ENCODE results near the gene NAT16. TPM values are rescaled to one million over a fixed set of nuclear protein-coding genes. Genes with fewer than 3 reads are reported as not detected.
"Not testable (repeated sequence)": the region's sequence is repeated elsewhere in the genome, so short reads cannot be mapped to it uniquely, and the experiment has no call there.

NAT16 gene
- total and polyA plus RNA-seq, 2 experiments from 2014 or later = 0.21 to 0.31 TPM

DNA sequence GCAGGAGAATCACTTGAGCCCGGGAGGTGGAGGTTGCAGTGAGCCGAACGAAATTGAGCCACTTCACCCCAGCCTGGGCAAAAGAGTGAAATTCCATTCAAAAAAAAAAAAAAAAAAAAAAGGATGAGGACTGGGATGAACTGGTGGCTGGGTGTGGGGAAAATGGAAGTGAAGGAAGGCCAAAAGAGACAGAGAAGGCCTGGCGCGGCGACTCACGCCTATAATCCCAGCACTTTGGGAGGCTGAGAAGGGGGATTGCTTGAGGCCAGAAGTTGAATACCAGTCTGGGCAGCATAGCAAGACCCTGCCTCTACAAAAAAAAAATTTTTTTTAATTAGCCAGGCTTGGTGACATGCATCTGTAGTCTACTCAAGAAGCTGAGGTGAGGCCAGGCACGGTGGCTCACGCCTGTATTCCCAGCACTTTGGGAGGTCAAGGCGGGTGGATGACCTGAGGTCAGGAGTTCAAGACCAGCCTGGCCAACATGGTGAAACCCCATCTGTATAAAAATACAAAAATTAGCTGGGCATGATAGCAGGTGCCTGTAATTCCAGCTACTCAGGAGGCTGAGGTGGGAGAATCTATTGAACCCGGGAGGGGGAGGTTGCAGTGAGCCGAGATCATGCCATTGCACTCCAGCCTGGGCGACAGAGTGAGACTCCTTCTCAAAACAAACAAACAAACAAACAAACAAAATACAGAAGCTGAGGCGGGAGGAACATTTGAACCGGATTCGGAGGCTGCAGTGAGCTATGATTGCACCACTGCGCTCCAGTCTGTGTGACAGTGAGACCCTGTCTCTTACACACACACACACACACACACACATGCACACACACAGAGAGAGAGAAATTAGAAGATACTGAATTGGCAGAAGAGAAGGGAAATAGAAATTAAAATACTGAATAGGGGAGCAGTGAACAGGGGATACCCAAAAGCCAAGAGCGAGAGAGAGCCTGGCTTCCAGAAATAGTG is 47.2 kb downstream of the NAT16 start:
- not testable (repeated sequence) for H3K4me3 Mint-ChIP-seq; H3F3A ChIP-seq (replicated peaks; ENCODE audit: low read depth); H3K27me3 ChIP-seq (ENCODE audit: insufficient read depth); H3K4me2 ChIP-seq; H2AFZ ChIP-seq; H3K9me3 Mint-ChIP-seq; H4K20me1 ChIP-seq (replicated peaks; ENCODE audit: insufficient read depth); H3K9me2 ChIP-seq (ENCODE audit: insufficient read depth); H3K4me3 ChIP-seq; ATAC-seq; DNase-seq (ENCODE audit: low spot score); H3K27ac ChIP-seq (ENCODE audit: low read depth); H3K36me3 Mint-ChIP-seq (ENCODE audit: low read depth); H3K27ac Mint-ChIP-seq; H3K79me2 ChIP-seq (replicated peaks; ENCODE audit: insufficient read depth); H3K36me3 ChIP-seq (ENCODE audit: insufficient read depth)
- peaks cover 19% of the 10 kb centered on the region for H3K4me1 ChIP-seq (ENCODE audit: insufficient read depth)
- H3K27me3 Mint-ChIP-seq (ENCODE audit: insufficient read depth, low read depth, poor library complexity) = peaks cover 19% of the 10 kb centered on the region
- H3K4me1 Mint-ChIP-seq = peaks cover 26% of the 10 kb centered on the region

DNA sequence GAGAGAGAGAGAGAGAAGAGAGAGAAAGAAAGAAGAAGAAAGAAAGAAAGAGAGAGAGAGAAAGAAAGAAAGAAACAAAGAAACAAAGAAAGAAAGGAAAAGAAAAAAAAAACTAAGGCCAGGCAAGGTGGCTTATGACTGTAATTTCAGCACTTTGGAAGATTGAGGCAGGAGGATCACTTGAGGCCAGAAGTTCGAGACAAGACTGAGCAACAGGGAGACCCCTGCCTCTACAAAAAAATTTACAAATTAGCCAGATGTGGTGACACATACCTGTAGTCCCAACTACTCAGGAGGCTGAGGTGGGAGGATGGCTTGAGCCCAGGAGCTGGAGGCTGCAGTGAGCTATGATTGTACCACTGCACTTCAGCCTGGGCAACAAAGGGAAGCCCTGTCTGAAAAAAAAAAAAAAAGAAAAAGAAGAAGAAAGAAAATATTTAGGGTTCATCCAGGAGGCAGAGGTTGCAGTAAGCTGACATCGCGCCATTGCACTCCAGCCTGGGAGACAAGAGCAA is 50.4 kb downstream of the NAT16 start:
- Mint-ChIP-seq H3K36me3 (ENCODE audit: low read depth) (peaks cover 10% of the 10 kb centered on the region; the same call in 1 of the 3 replicates), H3K27ac (no peak overlapping the region), H3K9me3 (peaks cover 8% of the 10 kb centered on the region; the same call in 1 of the 3 replicates), H3K4me3 (no peak overlapping the region), H3K4me1 (peaks cover 33% of the 10 kb centered on the region), H3K27me3 (ENCODE audit: insufficient read depth, low read depth, poor library complexity) (peaks cover 25% of the 10 kb centered on the region)
- Histone ChIP-seq H3K27me3 (ENCODE audit: insufficient read depth) (no peaks in the 10 kb centered on the region), H3K79me2 (replicated peaks; ENCODE audit: insufficient read depth) (no peaks in the 10 kb centered on the region), H3K27ac (ENCODE audit: low read depth) (no peak overlapping the region), H3K4me3 (no peak overlapping the region), H3K4me1 (ENCODE audit: insufficient read depth) (peaks cover 36% of the 10 kb centered on the region), H3K9me2 (ENCODE audit: insufficient read depth) (no peaks in the 10 kb centered on the region), H3K4me2 (no peak overlapping the region), H3F3A (replicated peaks; ENCODE audit: low read depth) (0 out of 2 replicates have a peak, but pooled peaks cover 3% of the 10 kb centered on the region), H4K20me1 (replicated peaks; ENCODE audit: insufficient read depth) (no peaks in the 10 kb centered on the region), H2AFZ (peak overlapping the region; percentile 69; the same call in 1 of the 2 replicates), H3K36me3 (ENCODE audit: insufficient read depth) (no peaks in the 10 kb centered on the region)
- no peak for ATAC-seq
- DNase-seq (ENCODE audit: low spot score) = no peak
- TF ChIP-seq POLR2AphosphoS5 (IDR thresholded peaks at IDR 0.05; ENCODE audit: low read depth) (no peak), ZNF331 (CRISPR knock-in tag; IDR thresholded peaks at IDR 0.05; ENCODE audit: low read depth) (no peak), EZH2 (IDR thresholded peaks at IDR 0.05; ENCODE audit: low read depth, unreplicated experiment) (no peak), EZH2phosphoT487 (IDR thresholded peaks at IDR 0.05; ENCODE audit: unreplicated experiment) (no peak), ZNF114 (CRISPR knock-in tag; IDR thresholded peaks at IDR 0.05) (no peak)
- TF ChIP-seq, protein P1, sequence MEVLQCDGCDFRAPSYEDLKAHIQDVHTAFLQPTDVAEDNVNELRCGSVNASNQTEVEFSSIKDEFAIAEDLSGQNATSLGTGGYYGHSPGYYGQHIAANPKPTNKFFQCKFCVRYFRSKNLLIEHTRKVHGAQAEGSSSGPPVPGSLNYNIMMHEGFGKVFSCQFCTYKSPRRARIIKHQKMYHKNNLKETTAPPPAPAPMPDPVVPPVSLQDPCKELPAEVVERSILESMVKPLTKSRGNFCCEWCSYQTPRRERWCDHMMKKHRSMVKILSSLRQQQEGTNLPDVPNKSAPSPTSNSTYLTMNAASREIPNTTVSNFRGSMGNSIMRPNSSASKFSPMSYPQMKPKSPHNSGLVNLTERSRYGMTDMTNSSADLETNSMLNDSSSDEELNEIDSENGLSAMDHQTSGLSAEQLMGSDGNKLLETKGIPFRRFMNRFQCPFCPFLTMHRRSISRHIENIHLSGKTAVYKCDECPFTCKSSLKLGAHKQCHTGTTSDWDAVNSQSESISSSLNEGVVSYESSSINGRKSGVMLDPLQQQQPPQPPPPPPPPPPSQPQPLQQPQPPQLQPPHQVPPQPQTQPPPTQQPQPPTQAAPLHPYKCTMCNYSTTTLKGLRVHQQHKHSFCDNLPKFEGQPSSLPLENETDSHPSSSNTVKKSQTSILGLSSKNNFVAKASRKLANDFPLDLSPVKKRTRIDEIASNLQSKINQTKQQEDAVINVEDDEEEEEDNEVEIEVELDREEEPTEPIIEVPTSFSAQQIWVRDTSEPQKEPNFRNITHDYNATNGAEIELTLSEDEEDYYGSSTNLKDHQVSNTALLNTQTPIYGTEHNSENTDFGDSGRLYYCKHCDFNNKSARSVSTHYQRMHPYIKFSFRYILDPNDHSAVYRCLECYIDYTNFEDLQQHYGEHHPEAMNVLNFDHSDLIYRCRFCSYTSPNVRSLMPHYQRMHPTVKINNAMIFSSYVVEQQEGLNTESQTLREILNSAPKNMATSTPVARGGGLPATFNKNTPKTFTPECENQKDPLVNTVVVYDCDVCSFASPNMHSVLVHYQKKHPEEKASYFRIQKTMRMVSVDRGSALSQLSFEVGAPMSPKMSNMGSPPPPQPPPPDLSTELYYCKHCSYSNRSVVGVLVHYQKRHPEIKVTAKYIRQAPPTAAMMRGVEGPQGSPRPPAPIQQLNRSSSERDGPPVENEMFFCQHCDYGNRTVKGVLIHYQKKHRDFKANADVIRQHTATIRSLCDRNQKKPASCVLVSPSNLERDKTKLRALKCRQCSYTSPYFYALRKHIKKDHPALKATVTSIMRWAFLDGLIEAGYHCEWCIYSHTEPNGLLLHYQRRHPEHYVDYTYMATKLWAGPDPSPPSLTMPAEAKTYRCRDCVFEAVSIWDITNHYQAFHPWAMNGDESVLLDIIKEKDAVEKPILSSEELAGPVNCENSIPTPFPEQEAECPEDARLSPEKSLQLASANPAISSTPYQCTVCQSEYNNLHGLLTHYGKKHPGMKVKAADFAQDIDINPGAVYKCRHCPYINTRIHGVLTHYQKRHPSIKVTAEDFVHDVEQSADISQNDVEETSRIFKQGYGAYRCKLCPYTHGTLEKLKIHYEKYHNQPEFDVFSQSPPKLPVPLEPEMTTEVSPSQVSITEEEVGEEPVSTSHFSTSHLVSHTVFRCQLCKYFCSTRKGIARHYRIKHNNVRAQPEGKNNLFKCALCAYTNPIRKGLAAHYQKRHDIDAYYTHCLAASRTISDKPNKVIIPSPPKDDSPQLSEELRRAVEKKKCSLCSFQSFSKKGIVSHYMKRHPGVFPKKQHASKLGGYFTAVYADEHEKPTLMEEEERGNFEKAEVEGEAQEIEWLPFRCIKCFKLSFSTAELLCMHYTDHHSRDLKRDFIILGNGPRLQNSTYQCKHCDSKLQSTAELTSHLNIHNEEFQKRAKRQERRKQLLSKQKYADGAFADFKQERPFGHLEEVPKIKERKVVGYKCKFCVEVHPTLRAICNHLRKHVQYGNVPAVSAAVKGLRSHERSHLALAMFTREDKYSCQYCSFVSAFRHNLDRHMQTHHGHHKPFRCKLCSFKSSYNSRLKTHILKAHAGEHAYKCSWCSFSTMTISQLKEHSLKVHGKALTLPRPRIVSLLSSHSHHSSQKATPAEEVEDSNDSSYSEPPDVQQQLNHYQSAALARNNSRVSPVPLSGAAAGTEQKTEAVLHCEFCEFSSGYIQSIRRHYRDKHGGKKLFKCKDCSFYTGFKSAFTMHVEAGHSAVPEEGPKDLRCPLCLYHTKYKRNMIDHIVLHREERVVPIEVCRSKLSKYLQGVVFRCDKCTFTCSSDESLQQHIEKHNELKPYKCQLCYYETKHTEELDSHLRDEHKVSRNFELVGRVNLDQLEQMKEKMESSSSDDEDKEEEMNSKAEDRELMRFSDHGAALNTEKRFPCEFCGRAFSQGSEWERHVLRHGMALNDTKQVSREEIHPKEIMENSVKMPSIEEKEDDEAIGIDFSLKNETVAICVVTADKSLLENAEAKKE (CRISPR knock-in tag; IDR thresholded peaks at IDR 0.05) = no peak
- TF ChIP-seq, protein P2, sequence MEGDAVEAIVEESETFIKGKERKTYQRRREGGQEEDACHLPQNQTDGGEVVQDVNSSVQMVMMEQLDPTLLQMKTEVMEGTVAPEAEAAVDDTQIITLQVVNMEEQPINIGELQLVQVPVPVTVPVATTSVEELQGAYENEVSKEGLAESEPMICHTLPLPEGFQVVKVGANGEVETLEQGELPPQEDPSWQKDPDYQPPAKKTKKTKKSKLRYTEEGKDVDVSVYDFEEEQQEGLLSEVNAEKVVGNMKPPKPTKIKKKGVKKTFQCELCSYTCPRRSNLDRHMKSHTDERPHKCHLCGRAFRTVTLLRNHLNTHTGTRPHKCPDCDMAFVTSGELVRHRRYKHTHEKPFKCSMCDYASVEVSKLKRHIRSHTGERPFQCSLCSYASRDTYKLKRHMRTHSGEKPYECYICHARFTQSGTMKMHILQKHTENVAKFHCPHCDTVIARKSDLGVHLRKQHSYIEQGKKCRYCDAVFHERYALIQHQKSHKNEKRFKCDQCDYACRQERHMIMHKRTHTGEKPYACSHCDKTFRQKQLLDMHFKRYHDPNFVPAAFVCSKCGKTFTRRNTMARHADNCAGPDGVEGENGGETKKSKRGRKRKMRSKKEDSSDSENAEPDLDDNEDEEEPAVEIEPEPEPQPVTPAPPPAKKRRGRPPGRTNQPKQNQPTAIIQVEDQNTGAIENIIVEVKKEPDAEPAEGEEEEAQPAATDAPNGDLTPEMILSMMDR (conservative IDR thresholded peaks at IDR 0.05; ENCODE audit: low read depth in 2 of 2) = no peak
